Upper lobe of left lung (tissue), 6 donors: Measurements from ENCODE around the gene LMTK2. TPM values are rescaled to one million over a fixed set of nuclear protein-coding genes. Genes with fewer than 3 reads are reported as not detected.

Source experiments
- ATAC-seq, 2 donors: fragments of 200-7000 bp; cut with Tn5 transposase; one replicate each; pipeline ENCODE4 v1.9.1; 2022; ENCODE audit warnings: mild to moderate bottlenecking in 2 of 2, moderate library complexity in 2 of 2; ENCODE audit not compliant: low FRiP score in 2 of 2
- DNase-seq, 2 donors: peaks; one replicate each; pipeline ENCODE4 v3.0.0-alpha.2; 2019 to 2020
- H3K27ac ChIP-seq, 4 donors: fragments of 200-600 bp; sonication (generic); one replicate each; pipeline ENCODE4 v1.5.1; 2016 to 2019
- H3K27me3 ChIP-seq, 4 donors: fragments of 200-600 bp; sonication (generic); one replicate each; pipeline ENCODE4 v1.5.1; 2017 to 2019
- H3K36me3 ChIP-seq, 4 donors: fragments of 200-600 bp; sonication (generic); one replicate each; pipeline ENCODE4 v1.5.1; 2016 to 2019
- H3K4me1 ChIP-seq, 4 donors: fragments of 200-600 bp; sonication (generic); one replicate each; pipeline ENCODE4 v1.5.1; 2018 to 2019
- H3K4me3 ChIP-seq, 4 donors: fragments of 200-600 bp; sonication (generic); one replicate each; pipeline ENCODE4 v1.5.1; 2017 to 2019; ENCODE audit warnings: mild to moderate bottlenecking in 2 of 4, moderate library complexity in 1 of 4
- H3K9me3 ChIP-seq, 4 donors: fragments of 200-600 bp; sonication (generic); one replicate each; pipeline ENCODE4 v1.5.1; 2018 to 2019
- EP300 ChIP-seq, 4 donors: sonication (generic); formaldehyde crosslinking; IDR thresholded peaks; one replicate each; pipeline ENCODE4 v1.5.1; 2017; ENCODE audit warnings: antibody characterized with exemption in 4 of 4, control low read depth in 2 of 4
- POLR2A ChIP-seq, 4 donors: fragments of 450-650 bp; IDR thresholded peaks; one replicate each; pipeline ENCODE4 v1.5.1; 2016 to 2017; ENCODE audit warnings: antibody characterized with exemption in 4 of 4, mild to moderate bottlenecking in 2 of 4
- POLR2AphosphoS5 ChIP-seq, 2 donors: sonication (generic); formaldehyde crosslinking; IDR thresholded peaks; one replicate each; pipeline ENCODE4 v1.5.1; 2017; ENCODE audit warnings: antibody characterized with exemption in 2 of 2
- WGBS, 2 donors: methylation state at CpG; one replicate each; pipeline ENCODE4 v1.1.5; 2017 to 2018; 5-methylcytosine and 5-hydroxymethylcytosine counted together
- total RNA-seq, 6 donors: library from RNA; depleted of rRNA in 4 of 6; stranded (reverse); fragments of >200 nt in 4 of 6; gene quantifications; one replicate each; pipeline versions ENCODE4 v1.1.0 to v1.2.1, GENCODE V29; 2016 to 2021
- TF ChIP-seq, protein P1 (sequence below), 6 experiments: fragments of 450-650 bp in 4 of 6; fragments of 200-600 bp in 2 of 6; sonication (generic) in 2 of 6; IDR thresholded peaks; one replicate each; pipeline ENCODE4 v1.5.1; 2016 to 2019; ENCODE audit warnings: antibody characterized with exemption in 6 of 6
- donor health status: DM: no; HTN: no; CAD: no; lungs with moderate emphysema.
- donor health status: DM: no; HTN: yes; CAD: no; lungs with severe emphysema.

LMTK2 gene
- total RNA-seq, 6 donors from 2014 or later: 27.6 to 65.8 (median 37.5) TPM

- H3K4me3 ChIP-seq: no peak overlapping the region
- H3K4me1 ChIP-seq: no peaks in the 10 kb centered on the region
- DNase-seq (no peak), ATAC-seq (peak in 1 of 2 donors; percentile 33)
- H3K27me3 ChIP-seq: no peaks in the 10 kb centered on the region
- no peaks in the 10 kb centered on the region for H3K9me3 ChIP-seq
- peaks cover 7 to 28% (median 15%) of the 10 kb centered on the region in 4 donors for H3K36me3 ChIP-seq
- H3K27ac ChIP-seq: no peak overlapping the region
- TF ChIP-seq POLR2AphosphoS5 (IDR thresholded peaks at IDR 0.05): no peak
- TF ChIP-seq, protein P1, sequence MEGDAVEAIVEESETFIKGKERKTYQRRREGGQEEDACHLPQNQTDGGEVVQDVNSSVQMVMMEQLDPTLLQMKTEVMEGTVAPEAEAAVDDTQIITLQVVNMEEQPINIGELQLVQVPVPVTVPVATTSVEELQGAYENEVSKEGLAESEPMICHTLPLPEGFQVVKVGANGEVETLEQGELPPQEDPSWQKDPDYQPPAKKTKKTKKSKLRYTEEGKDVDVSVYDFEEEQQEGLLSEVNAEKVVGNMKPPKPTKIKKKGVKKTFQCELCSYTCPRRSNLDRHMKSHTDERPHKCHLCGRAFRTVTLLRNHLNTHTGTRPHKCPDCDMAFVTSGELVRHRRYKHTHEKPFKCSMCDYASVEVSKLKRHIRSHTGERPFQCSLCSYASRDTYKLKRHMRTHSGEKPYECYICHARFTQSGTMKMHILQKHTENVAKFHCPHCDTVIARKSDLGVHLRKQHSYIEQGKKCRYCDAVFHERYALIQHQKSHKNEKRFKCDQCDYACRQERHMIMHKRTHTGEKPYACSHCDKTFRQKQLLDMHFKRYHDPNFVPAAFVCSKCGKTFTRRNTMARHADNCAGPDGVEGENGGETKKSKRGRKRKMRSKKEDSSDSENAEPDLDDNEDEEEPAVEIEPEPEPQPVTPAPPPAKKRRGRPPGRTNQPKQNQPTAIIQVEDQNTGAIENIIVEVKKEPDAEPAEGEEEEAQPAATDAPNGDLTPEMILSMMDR (IDR thresholded peaks at IDR 0.05): no peak
- no peak for TF ChIP-seq POLR2A (IDR thresholded peaks at IDR 0.05)
- WGBS, 2 donors: 37 to 40% methylated on average over 1 of the region's 1 CpG
Observed at GRCh38 chr7:98187138-98187502, 80.5 kb downstream of the LMTK2 start.

GRCh38 chr7:98189559-98189958 is 82.9 kb downstream of the LMTK2 start:
- Histone ChIP-seq H3K4me3 (no peak overlapping the region), H3K4me1 (no peaks in the 10 kb centered on the region), H3K27ac (no peak overlapping the region), H3K36me3 (peaks cover 14 to 52% (median 38%) of the 10 kb centered on the region in 4 donors), H3K27me3 (no peaks in the 10 kb centered on the region), H3K9me3 (no peaks in the 10 kb centered on the region)
- ATAC-seq (no peak), DNase-seq (no peak)
- WGBS, 2 donors: 88 to 91% methylated on average over 11 of the region's 11 CpGs
- TF ChIP-seq EP300 (IDR thresholded peaks at IDR 0.05) (no peak), POLR2A (IDR thresholded peaks at IDR 0.05) (no peak), POLR2AphosphoS5 (IDR thresholded peaks at IDR 0.05) (no peak)
- TF ChIP-seq, protein P1 (IDR thresholded peaks at IDR 0.05): no peak

DNA sequence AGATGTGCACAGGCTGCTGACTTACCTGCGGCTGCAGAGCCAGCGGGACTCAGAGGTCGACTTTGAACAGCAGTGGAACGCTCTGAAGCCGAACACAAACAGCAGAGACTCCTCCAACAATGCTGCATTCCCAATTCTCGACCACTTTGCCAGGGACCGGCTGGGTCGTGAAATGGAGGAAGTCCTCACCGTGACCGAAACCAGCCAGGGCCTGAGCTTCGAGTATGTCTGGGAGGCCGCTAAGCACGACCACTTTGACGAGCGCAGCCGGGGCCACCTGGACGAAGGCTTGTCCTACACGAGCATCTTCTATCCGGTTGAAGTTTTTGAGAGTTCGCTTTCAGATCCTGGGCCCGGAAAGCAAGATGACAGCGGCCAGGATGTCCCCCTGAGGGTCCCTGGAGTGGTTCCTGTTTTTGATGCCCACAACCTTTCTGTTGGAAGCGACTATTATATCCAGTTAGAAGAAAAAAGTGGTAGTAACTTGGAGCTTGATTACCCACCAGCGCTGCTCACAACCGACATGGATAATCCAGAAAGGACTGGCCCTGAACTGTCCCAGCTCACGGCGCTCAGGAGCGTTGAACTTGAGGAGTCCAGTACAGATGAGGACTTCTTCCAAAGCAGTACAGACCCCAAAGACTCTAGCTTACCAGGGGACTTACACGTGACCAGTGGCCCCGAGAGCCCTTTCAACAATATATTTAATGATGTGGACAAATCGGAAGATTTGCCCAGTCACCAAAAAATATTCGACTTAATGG is 85.2 kb downstream of the LMTK2 start:
- DNase-seq (no peak), ATAC-seq (no peak)
- Histone ChIP-seq H3K4me3 (no peak overlapping the region), H3K27ac (no peak overlapping the region), H3K9me3 (no peaks in the 10 kb centered on the region), H3K27me3 (no peaks in the 10 kb centered on the region), H3K36me3 (peaks cover 14 to 70% (median 53%) of the 10 kb centered on the region in 4 donors), H3K4me1 (no peaks in the 10 kb centered on the region)
- whole genome bisulfite sequencing, 2 donors: 94 to 97% methylated on average over 23 to 32 of the region's 32 CpGs
- no peak for TF ChIP-seq POLR2A (IDR thresholded peaks at IDR 0.05)
- TF ChIP-seq EP300 (IDR thresholded peaks at IDR 0.05): no peak
- TF ChIP-seq, protein P1 (IDR thresholded peaks at IDR 0.05): no peak
- no peak for TF ChIP-seq POLR2AphosphoS5 (IDR thresholded peaks at IDR 0.05)

GRCh38 chr7:98192781-98193457 is 86.3 kb downstream of the LMTK2 start:
- no peak for ATAC-seq
- H3K36me3 ChIP-seq: peaks cover 14 to 66% (median 53%) of the 10 kb centered on the region in 4 donors

More at GRCh38 chr7:98192781-98193457, 86.3 kb downstream of the LMTK2 start:
- TF ChIP-seq, protein P1 (IDR thresholded peaks at IDR 0.05): no peak
- TF ChIP-seq POLR2AphosphoS5 (IDR thresholded peaks at IDR 0.05) (no peak), POLR2A (IDR thresholded peaks at IDR 0.05) (no peak), EP300 (IDR thresholded peaks at IDR 0.05) (no peak)
- WGBS, 2 donors: 92 to 94% methylated on average over 22 of the region's 22 CpGs
- Histone ChIP-seq H3K27ac (no peak overlapping the region), H3K4me1 (peaks cover 0 to 7% (median 0%) of the 10 kb centered on the region in 4 donors), H3K9me3 (no peaks in the 10 kb centered on the region), H3K4me3 (no peak overlapping the region), H3K27me3 (no peaks in the 10 kb centered on the region)
- DNase-seq: no peak
